ENCODE measurements around the gene CFAP107.
"Not testable (repeated sequence)": the region's sequence is repeated elsewhere in the genome, so short reads cannot be mapped to it uniquely, and the experiment has no call there.

CFAP107 gene

DNA sequence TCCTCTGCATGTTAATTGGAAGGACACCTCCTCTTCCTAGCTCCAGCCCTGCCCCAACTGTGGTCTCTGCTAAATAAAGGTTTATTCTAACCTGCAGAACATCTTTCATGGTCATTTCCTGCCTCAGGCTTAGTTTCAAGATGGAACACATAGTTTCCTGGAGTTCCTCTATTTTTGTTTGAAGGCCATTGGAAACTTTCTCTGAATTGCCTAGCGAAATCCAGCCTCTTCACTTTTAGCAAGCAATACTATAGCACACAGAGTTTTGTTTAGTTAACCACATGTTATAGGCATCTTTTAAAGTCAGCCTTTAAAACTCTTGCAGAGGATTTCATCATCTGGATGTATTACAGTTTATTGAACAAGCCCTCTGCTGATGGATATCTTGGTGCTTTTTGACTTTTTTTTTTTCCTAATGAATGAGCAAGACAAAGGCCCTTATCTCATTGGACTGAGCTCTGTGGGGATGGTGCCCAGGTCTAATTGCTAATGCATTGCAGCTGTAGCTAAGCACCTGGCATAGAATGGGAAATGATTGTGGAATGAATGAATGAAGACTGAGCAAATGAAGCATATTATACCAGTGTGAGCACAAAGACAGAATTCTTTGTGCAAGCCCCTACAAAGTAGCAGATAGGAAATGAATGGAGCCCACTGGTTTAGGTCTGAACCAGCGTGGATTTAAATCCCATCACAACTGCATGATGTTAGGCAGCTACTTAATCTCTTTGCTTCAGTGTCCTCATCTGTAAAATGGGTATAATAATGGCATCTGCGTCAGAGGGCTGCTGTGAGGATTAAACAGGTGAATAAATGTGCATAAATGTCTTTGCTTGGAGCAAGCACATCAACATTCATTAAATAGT is 641 bp upstream of the CFAP107 start:
- no peak for DNase-seq

DNA sequence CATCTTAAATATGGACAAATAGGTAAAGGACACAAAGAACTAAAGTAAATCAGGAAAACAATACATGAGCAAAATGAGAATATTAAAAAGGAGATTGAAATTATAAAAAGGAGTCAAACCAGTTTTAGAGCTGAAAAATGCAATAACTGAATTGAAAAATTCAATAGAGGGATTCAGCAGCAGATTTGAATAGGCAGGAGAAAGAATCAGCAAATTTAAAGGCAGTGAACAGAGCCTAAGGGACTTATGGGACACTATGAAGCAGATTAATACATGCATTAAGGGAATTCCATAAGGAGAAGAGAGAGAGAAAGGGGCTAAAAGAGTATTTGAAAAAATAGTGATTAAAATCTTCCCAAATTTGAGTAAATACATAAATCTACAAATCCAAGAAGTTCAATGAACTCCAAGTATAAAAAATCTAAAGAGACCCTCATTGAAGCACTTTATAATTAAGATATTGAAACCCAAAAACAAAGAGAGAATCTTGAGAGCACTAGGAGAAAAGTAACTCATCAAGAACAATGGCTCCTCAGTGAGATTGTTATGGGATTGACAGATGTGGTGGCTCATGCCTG is 2.9 kb downstream of the CFAP107 start:
- no peak for DNase-seq

DNA sequence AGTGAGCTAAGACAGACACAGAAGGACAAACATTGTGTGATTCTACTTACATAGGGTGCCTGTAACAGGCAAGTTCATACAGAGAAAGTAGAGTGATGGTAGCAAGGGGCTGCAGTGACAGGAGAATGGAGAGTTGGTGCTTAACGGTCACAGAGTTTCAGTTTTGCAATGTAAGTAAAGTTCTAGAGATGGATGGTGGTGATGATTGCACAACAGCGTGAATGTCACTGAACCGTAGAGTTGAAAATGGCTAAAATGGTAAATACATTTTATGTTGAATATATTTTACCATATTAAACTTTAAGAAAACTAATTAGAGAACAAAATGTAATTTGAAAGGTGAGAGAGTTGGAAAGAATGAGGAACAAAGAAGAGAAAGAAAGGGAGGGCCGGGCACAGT is 8.7 kb downstream of the CFAP107 start:
- no peak for DNase-seq

DNA sequence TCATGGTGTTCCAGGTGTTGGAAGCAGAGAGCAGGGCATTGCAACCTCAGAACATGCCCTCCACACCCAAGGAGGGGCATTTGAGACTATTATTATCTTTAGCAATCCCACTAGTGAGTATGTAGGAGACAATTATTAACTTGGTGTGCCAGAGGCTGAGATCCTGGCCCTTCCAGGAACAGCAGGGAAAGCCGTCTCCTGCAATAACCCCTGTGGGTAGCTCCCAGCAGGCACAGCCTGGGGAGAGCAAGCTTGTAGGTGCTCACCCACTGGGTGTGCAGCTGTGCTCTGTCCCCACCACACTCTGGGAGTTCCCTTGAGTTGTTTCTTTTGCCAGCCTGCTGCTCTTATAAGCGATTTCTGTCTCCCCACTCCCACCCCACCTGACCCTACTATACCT is 10.3 kb downstream of the CFAP107 start:
- DNase-seq: no peak

DNA sequence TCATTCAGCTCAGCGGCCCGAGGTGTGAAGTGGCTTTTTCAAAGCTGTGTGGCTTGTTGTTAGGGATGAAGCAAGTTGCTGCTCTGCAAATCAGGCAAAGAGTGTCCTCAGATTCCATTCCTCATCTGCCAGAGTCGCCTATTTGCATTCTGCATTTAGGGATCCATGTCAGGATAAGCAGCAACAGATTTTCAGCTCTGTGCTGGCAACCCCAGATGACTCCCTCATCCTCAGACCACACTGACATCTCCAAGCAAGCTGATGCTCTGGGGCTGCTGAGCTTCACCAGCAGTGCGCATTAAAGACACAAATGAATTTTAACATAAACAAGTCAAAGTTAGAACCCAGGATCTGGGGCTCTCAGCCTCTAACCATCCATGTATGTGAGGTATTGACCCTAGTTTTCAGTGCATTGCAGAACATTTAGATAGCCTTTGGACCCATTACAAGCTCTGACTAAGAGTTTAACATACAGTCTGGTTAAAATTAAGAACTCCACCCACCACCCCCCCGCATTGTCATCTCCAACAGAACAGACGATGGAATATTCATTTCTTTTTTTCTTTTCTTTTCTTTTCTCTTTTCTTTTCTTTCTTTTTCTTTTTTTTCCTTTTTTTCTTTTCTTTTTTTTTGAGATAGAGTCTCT is 10.9 kb downstream of the CFAP107 start:
- DNase-seq: no peak

DNA sequence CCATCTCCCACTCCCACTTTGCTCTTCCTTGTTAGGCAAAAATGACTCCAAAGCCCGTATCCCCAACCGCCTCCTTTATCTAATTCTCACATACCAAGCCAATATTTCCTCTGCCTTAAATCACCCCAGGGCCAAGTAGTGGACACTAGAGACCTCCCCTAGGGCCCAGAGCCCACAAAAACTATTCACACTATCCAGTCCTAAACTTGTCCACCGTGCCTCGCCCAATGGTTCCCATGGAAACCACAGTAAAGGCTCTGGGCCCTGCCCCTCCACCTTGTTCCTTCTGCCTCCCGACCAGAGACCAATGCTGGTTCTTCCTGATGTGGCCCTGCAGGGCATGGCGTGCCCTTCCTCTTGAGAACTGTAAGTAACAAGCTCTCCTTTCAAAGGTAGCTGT is 11.8 kb downstream of the CFAP107 start:
- no peak for DNase-seq

DNA sequence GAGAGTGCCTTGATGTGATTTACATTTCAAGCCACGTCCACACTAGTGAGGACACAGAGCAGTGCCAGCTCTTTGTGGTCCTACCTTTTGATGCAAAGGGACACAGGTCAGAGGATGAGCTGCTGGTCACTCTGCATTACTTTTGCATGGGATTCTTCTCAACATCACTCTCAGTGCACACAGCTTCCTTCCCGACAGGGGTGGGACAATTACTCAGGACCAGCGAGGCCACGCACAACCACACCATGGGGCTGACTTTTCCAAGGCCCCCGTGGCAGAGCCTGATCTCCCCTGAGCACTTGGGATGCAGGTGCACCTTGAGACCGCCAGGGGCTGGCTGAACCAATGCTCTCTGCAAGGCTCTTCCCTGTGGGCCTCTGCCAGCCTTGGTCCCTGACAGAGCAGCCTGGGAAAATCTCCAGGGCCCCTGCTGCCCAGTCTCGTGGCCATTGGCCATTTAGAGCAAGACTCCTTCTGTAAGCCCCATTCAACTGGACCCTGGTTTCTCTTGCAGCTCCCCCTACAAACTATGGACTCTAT is 14.3 kb downstream of the CFAP107 start:
- DNase-seq: no peak

DNA sequence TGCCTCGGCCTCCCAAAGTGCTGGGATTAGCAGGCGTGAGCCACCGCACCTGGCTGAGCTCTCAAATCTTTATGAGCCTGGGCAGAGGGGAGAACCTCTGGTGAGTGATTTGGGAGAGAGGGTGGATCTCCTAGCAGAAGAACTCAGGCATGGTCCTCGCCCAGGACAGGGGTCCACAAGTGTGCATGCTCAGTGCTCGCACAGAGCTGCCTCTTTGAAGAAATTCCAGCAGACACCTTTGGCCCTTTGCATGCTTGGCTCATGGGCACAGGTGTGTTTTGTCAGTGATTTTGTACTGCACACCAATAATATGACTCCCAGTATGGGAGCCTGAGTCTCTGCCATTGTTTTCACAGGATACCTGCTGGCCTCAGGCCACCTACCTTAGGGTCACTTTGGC is 15.8 kb downstream of the CFAP107 start:
- no peak for DNase-seq

DNA sequence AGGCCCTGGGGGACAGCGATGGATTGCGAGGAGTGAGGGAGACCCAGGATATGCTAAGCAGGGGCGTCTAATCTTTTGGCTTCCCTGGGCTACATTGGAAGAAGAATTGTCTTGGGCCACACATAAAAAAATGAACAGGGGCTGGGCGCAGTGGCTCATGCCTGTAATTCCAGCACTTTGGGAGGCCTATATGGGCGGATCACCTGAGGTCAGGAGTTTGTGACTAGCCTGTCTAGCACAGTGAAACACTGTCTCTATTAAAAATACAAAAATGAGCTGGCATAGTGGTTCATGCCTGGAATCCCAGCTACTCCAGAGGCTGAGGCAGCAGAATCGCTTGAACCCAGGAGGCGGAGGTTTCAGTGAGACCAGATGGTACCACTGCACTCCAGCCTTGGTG is 16.8 kb downstream of the CFAP107 start:
- DNase-seq: no peak

DNA sequence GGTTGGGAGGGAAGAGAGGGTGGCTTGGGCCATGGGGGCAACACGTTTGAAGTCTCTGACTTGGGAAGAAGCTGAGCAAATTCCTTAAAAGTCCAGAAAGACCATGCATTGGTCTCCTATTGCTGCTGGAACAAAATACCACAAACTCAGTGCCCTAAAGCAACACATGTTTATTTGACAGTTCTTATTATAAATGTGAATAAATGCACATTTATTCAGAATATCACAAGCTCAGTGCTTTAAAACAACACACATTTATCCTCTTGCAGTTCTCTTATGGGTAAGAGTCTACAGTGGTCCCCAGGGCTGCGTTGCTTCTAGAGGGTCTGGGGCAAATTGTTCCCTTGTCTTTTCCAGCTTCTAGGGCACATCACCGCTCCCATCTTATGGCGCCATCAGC is 17.5 kb downstream of the CFAP107 start:
- no peak for DNase-seq

DNA sequence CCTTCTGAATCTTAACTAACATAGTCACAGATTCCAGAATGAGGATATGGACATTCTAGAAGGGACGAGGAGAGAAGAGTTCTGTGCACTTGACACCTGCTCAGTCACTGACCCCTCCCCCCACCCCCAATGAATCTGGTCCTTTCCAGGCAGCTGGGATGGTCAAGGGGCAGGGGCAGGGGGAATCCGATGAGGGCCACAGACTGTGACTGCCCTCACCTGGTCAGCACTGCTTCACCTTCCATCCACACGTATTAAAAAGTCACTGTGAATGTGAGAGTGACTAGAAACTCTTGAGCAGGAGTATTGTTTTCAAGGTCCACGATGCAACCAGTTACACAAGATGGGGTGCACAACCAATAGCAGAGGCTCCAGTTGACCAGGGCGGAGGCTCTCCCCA is 18.0 kb downstream of the CFAP107 start:
- no peak for DNase-seq

DNA sequence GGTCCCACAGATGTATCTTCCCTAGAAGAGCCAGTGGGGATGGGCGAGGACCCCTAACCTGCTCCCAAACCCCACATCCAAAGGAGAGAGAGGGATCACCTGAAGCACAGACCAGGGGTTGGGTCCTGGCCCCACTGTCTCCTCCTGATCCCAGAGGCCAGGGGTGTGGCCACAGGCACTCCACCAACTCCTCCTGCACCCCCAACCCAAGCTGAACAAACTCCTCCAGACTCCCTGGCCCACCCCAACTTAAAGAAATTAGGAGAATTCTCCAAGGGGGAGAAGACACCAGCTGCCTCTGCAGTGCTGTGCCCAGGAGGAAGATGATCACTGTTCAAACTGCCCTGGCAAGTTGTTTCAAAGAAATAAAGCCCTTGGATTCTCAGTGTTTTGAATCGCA is 23.0 kb downstream of the CFAP107 start:
- DNase-seq: no peak

DNA sequence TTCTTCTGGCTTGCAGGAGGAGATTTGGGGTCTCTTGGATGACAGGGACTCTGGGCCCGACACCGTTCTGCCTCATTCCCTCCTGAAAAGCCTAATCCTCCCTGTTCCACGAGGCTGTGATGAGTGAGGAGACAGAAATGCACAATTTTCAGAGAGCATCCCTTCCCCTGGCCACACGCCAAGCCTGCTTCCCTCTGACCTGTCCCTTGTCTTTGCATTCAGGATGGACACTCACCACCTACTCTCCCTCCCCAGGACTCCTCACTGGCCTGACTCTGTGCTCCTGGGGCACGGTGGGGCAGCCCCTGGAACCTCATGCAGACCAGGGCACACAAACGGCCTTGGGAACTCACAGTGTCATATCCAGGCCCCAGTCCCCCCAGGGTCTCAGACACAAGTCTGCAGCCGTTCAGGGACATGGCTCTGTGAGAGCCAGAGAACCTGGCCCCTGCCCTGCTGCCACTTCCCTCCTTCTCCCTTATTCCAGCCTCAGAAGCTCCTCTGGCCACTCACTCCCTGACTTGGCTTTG is 24.0 kb downstream of the CFAP107 start:
- no peak for DNase-seq

DNA sequence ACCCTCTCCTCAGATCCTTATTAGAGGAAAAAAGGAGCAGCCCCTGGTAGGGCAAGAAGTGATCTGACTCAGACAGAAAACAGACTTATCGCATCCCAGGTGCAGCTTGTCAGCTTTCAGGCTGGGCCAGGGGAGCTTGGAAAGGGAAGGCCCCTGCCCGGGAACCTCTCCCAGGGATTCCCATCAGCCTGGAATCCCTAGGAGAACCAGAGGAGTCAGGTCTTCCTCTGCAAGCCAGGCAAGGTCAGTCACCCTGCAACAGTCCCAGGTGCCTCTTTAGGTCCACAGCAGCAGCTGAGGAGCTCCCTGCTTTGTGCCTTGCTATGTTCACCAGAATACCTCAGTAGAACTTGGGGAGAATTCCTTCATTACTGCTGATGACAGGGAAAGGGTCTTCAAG is 24.6 kb downstream of the CFAP107 start:
- no peak for DNase-seq

DNA sequence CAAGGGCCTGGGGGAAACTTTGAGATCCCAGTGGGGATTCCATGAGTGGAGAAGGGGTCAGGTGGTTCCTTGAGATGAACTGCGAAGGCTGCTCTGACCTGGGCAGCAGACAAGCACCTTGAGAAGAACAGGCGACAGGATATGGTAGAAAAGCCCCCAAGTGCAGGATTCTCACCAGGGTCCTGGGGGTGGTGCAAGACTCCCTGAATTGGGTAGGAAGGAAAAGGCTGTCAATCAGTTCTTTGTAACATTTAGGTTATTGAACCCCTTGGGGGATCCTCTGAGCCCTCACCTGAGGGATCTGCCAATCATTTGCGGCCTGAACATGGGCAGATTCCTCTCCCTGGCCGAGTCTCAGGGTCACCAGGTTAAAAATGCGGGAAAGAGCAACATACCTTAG is 25.2 kb downstream of the CFAP107 start:
- DNase-seq: no peak

DNA sequence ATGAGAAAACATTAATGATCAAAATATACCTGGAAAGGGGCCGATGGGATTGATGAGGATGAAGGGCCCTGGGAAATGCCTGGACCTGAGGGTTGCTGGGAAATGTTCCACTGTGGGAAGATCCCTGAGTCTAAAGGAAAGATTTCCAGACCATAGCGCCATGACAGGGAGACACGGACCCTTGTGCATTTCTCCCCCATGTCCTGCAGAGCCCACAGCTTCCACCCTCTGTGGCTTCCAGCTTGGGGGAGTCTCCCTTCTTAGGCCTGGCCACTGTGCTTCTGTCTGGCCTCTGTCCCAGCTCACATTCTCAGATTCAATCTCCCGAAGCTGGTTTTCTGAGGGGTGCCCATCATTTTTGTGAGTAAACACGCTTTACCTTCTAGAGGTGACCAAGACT is 26.5 kb downstream of the CFAP107 start:
- DNase-seq: no peak

DNA sequence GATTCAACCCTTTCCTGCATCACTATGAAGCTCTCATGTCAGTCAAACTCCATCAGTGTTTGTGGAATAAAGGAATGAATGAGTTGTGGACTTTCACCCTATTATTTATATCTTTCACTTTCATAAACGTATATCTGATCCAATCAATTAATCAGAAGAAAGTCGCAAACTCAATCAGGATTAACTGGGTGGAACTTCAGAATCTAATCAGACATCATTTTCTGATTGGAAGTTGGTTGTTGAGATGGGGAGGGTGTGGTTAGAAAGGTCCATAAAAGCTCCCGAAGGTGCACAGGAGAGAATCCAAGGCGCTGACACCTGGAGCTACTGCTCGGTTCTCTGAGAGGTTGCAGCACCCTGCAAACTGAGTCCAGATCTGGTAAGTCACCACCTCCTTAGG is 27.4 kb downstream of the CFAP107 start, which contains the start of gene PRAMEF12:
PRAMEF12 (plus strand) TSS at position 301 of the 400 bp plus-strand sequence. CDS start 1,130 bp downstream, outside the sequence.
- no peak for DNase-seq

DNA sequence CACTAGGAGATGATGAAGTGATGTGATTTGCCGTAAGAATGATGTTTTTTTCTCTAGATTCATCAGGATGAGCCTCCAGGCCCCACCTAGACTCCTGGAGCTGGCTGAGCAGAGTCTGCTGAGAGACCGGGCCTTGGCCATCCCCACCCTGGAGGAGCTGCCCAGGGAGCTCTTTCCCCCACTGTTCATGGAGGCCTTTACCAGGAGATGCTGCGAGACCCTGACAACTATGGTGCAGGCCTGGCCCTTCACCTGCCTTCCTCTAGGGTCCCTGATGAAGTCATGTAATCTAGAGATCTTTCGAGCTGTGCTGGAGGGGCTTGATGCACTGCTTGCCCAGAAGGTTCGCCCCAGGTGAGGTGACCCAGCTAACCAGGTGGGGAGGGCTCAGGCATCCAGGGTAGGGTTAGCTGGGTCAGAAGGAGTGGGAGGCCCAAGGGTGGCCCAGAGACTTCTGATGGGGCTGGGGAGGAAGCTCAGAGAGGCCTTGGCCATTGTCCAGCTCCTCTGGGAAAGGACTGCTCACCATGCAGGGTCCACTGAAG is 28.9 kb downstream of the CFAP107 start:
- no peak for DNase-seq

DNA sequence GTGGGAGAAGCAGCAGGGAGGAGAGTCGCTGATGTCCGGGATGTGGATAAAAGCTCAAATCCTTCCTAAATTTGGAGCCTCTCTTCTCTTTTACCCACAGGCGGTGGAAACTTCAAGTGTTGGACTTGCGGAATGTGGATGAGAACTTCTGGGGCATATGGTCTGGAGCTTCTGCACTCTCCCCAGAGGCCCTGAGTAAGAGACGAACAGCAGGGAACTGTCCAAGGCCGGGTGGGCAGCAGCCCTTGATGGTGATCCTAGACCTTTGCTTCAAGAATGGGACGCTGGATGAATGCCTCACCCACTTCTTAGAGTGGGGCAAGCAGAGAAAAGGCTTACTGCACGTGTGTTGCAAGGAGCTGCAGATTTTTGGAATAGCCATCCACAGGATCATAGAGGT is 29.4 kb downstream of the CFAP107 start:
- no peak for DNase-seq

DNA sequence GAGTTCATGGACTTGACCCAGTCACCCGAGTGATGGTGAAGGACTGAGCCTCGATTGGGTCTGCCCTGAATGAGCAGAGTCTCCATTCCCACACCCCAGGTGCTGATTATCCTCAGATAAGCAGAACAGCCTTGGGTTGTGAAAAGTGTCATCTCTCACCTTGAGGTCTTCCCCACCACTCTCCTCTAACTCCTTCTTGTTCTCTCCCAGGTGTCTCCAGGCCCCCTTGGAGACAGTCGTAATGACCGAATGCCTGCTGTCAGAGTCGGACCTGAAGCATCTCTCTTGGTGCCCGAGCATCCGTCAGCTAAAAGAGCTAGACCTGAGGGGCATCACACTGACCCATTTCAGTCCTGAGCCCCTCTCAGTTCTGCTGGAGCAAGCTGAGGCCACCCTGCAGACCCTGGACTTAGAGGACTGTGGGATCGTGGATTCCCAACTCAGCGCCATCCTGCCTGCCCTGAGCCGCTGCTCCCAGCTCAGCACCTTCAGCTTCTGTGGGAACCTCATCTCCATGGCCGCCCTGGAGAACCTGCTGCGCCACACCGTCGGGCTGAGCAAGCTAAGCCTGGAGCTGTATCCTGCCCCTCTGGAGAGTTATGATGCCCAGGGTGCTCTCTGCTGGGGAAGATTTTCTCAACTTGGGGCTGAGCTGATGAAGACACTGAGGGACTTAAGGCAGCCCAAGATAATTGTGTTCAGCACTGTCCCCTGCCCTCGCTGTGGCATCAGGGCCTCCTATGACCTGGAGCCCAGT is 31.0 kb downstream of the CFAP107 start:
- no peak for DNase-seq

DNA sequence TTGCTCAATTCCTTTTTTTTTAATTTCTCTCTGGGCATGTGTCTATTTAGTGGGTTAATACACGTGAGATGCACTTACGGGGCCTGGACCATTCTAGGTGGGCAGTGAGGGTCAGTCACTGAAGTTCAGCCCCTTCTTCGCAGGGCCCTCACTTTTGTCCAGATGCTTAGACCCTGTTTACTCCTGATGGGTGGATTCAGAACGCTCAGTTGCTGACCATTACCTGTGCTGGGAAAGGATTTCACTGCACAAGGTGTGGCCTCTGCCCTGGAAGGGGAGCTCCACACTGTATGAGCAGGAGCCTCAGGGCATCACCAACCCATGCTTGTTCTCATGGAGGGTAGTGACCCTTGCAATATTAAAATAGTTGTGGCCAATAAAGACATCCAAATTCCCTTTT is 32.1 kb downstream of the CFAP107 start:
- DNase-seq: no peak

DNA sequence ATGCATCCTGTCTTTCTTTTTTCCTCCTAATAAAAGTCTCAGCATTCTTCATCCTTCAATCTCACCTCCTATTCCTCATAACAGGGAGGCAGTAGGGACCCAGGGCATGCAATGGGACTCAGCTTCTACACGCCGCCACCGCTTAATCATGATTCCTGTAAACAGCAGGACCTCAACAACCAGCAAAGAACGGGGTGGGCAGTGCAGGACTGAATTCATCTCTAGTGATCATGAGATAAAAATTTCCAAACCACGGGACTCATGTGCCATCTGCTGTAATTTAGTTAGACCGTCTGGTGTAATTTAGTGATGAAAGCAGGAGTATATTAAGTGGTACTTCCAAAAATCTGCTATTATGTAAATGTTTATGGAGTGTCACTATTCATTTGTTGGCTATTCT is 32.9 kb downstream of the CFAP107 start:
- DNase-seq: no peak

DNA sequence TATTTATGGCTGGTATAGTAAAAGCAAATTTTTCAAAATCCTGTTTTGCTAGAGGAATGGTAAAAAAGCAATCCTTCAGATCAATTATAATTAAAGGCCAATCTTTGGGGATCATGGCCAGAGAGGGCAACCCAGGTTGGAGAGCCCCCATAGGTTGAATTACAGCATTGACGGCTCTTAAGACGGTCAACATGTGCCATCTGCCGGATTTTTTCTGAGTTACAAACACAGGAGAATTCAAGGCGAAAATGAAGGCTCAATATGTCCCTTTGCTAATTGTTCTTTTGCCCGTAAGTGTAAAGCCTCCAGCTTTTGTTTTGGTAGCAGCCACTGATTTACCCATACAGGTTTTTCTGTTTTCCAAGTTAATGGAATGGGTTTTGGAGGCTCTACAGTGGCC is 35.5 kb downstream of the CFAP107 start:
- DNase-seq: not testable (repeated sequence)
